ENCODE results near the gene IRX3.

DNA sequence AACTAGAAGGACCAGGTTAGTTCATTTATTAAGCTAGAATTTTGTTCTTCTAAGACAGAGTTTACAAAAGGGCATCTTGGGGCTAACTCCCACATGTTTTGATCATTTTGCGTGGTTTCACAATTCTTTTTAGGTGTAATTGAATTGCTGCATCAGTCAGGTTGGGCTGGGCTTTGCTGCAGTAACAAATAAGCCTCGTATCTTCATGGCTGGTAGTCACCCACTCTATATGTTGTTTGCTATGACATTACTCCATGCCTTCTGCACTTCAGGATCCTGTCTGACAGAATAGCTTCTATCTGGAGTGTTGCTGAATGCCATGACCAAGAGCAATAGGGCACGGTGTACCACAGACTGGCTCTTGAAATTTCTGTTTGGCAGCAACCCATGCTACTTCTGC is 10.6 kb upstream of the IRX3 start:
- TF ChIP-seq, protein P1, sequence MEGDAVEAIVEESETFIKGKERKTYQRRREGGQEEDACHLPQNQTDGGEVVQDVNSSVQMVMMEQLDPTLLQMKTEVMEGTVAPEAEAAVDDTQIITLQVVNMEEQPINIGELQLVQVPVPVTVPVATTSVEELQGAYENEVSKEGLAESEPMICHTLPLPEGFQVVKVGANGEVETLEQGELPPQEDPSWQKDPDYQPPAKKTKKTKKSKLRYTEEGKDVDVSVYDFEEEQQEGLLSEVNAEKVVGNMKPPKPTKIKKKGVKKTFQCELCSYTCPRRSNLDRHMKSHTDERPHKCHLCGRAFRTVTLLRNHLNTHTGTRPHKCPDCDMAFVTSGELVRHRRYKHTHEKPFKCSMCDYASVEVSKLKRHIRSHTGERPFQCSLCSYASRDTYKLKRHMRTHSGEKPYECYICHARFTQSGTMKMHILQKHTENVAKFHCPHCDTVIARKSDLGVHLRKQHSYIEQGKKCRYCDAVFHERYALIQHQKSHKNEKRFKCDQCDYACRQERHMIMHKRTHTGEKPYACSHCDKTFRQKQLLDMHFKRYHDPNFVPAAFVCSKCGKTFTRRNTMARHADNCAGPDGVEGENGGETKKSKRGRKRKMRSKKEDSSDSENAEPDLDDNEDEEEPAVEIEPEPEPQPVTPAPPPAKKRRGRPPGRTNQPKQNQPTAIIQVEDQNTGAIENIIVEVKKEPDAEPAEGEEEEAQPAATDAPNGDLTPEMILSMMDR (IDR thresholded peaks at IDR 0.05), result no peak
- no peak for TF ChIP-seq POLR2AphosphoS5 (IDR thresholded peaks at IDR 0.05)
- no peak for TF ChIP-seq POLR2A (IDR thresholded peaks at IDR 0.05)

All from breast epithelium (tissue), 3 donors.